ENCODE measurements around the gene GCAT.
A peak's percentile ranks its signal among the peaks of the same experiment; 100 is the strongest.
"Not testable (repeated sequence)": the region's sequence is repeated elsewhere in the genome, so short reads cannot be mapped to it uniquely, and the experiment has no call there.

GCAT gene

GRCh38 chr22:37782340-37783168, 25.2 kb upstream of the GCAT start:
- DNase-seq = no peak

GRCh38 chr22:37784829-37785495, 22.8 kb upstream of the GCAT start:
- DNase-seq = no peak

GRCh38 chr22:37790234-37790633, 17.5 kb upstream of the GCAT start:
- DNase-seq = no peak

GRCh38 chr22:37792494-37792893, 15.2 kb upstream of the GCAT start:
- no peak for DNase-seq

- no peak for DNase-seq
Observed at GRCh38 chr22:37794376-37794775, 13.4 kb upstream of the GCAT start.

- DNase-seq = no peak
Observed at GRCh38 chr22:37796079-37796478, 11.7 kb upstream of the GCAT start.

GRCh38 chr22:37797259-37797658, 10.5 kb upstream of the GCAT start:
- not testable (repeated sequence) for DNase-seq

- DNase-seq = no peak
Observed at GRCh38 chr22:37797874-37798500, 9.7 kb upstream of the GCAT start.

GRCh38 chr22:37799979-37800378, 7.8 kb upstream of the GCAT start:
- not testable (repeated sequence) for DNase-seq

GRCh38 chr22:37801946-37802309, 5.8 kb upstream of the GCAT start:
- no peak for DNase-seq

- no peak for DNase-seq
Observed at GRCh38 chr22:37802310-37803194, 5.2 kb upstream of the GCAT start.

- DNase-seq = no peak
Observed at GRCh38 chr22:37803195-37803638, 4.5 kb upstream of the GCAT start.

GRCh38 chr22:37803639-37804351, 3.9 kb upstream of the GCAT start:
- no peak for DNase-seq

GRCh38 chr22:37804352-37804880, 3.3 kb upstream of the GCAT start:
- DNase-seq = no peak

- peak; percentile 43 for DNase-seq
Observed at GRCh38 chr22:37804881-37805809, 2.6 kb upstream of the GCAT start.

GRCh38 chr22:37805810-37806277, 1.9 kb upstream of the GCAT start:
- no peak for DNase-seq

GRCh38 chr22:37806409-37807333, 1.1 kb upstream of the GCAT start:
- DNase-seq = no peak

- no peak for DNase-seq
Observed at GRCh38 chr22:37808294-37808657, 542 bp downstream of the GCAT start.

GRCh38 chr22:37809672-37810333, 2.1 kb downstream of the GCAT start:
- DNase-seq = no peak

Measured in activated gamma-delta T cell (primary cell).